HG03025 (cell line): ENCODE results near the gene BSG.
"Not testable (repeated sequence)": the region's sequence is repeated elsewhere in the genome, so short reads cannot be mapped to it uniquely, and the experiment has no call there.

Source experiments
- ATAC-seq: cut with Tn5 transposase; IDR thresholded peaks from one replicate; pipeline ENCODE4 v1.9.1; 2021; ENCODE audit warnings: mild to moderate bottlenecking, moderate library complexity; ENCODE audit not compliant: unreplicated experiment, low FRiP score

BSG gene

GRCh38 chr19:602391-603301, 30.2 kb downstream of the BSG start:
- no peak for ATAC-seq

- ATAC-seq, result not testable (repeated sequence)
These were observed 30.9 kb downstream of the BSG start for GRCh38 chr19:603302-603639.

- not testable (repeated sequence) for ATAC-seq
These were observed 31.4 kb downstream of the BSG start for GRCh38 chr19:603779-604178.

GRCh38 chr19:604355-604754, 32.0 kb downstream of the BSG start:
- ATAC-seq, result no peak

GRCh38 chr19:605061-605971, 32.9 kb downstream of the BSG start:
- not testable (repeated sequence) for ATAC-seq

GRCh38 chr19:607301-608154, 35.1 kb downstream of the BSG start:
- ATAC-seq, result no peak

- no peak for ATAC-seq
These were observed 36.0 kb downstream of the BSG start for GRCh38 chr19:608155-609003.

- ATAC-seq, result no peak
These were observed 36.6 kb downstream of the BSG start for GRCh38 chr19:609004-609346.

GRCh38 chr19:610071-610800, 37.8 kb downstream of the BSG start:
- no peak for ATAC-seq

GRCh38 chr19:610801-611480, 38.5 kb downstream of the BSG start:
- no peak for ATAC-seq

GRCh38 chr19:611481-611868, 39.1 kb downstream of the BSG start:
- ATAC-seq, result no peak

- no peak for ATAC-seq
These were observed 40.5 kb downstream of the BSG start for GRCh38 chr19:612941-613340.

- no peak for ATAC-seq
These were observed 41.6 kb downstream of the BSG start for GRCh38 chr19:613732-614567.

GRCh38 chr19:615619-616018, 43.2 kb downstream of the BSG start:
- ATAC-seq, result no peak

GRCh38 chr19:616062-616700, 43.8 kb downstream of the BSG start:
- no peak for ATAC-seq

- no peak for ATAC-seq
These were observed 44.5 kb downstream of the BSG start for GRCh38 chr19:616747-617526.
